NCI-H1092 (cell line): Measurements from ENCODE around the gene SLC6A4.
"Not testable (repeated sequence)": the region's sequence is repeated elsewhere in the genome, so short reads cannot be mapped to it uniquely, and the experiment has no call there.

ENCODE experiments used
- DNase-seq: peaks from one replicate; lab custom pipeline; 2025; lab: John Stamatoyannopoulos, UW

The SLC6A4 gene

GRCh38 chr17:30219315-30219714 lies 16.2 kb downstream of the SLC6A4 start:
- DNase-seq: no peak

GRCh38 chr17:30218799-30219198 lies 16.7 kb downstream of the SLC6A4 start:
- DNase-seq: no peak

- no peak for DNase-seq
Measured at GRCh38 chr17:30217746-30218245, 17.7 kb downstream of the SLC6A4 start.

- no peak for DNase-seq
Measured at GRCh38 chr17:30217054-30217453, 18.4 kb downstream of the SLC6A4 start.

- no peak for DNase-seq
Measured at GRCh38 chr17:30212750-30213149, 22.7 kb downstream of the SLC6A4 start.

- DNase-seq: no peak
Measured at GRCh38 chr17:30211371-30211770, 24.1 kb downstream of the SLC6A4 start.

GRCh38 chr17:30210901-30211300 lies 24.6 kb downstream of the SLC6A4 start:
- no peak for DNase-seq

- DNase-seq: no peak
Measured at GRCh38 chr17:30210366-30210765, 25.1 kb downstream of the SLC6A4 start.

GRCh38 chr17:30209930-30210329 lies 25.6 kb downstream of the SLC6A4 start:
- DNase-seq: no peak

GRCh38 chr17:30208214-30208613 lies 27.3 kb downstream of the SLC6A4 start:
- DNase-seq: no peak

GRCh38 chr17:30207655-30208054 lies 27.8 kb downstream of the SLC6A4 start:
- no peak for DNase-seq

GRCh38 chr17:30203471-30203981 lies 32.0 kb downstream of the SLC6A4 start:
- DNase-seq: no peak

- not testable (repeated sequence) for DNase-seq
Measured at GRCh38 chr17:30200656-30201055, 34.8 kb downstream of the SLC6A4 start.

- no peak for DNase-seq
Measured at GRCh38 chr17:30200106-30200505, 35.4 kb downstream of the SLC6A4 start.

- DNase-seq: no peak
Measured at GRCh38 chr17:30199600-30199999, 35.9 kb downstream of the SLC6A4 start.

GRCh38 chr17:30197416-30197815 lies 38.1 kb downstream of the SLC6A4 start:
- no peak for DNase-seq

- DNase-seq: no peak
Measured at GRCh38 chr17:30196504-30196903, 39.0 kb downstream of the SLC6A4 start.

GRCh38 chr17:30191072-30191471 lies 44.4 kb downstream of the SLC6A4 start:
- DNase-seq: no peak

GRCh38 chr17:30188211-30188939 lies 47.1 kb downstream of the SLC6A4 start:
- DNase-seq: no peak

- no peak for DNase-seq
Measured at GRCh38 chr17:30187573-30187972, 47.9 kb downstream of the SLC6A4 start.

GRCh38 chr17:30186761-30187160 lies 48.7 kb downstream of the SLC6A4 start:
- DNase-seq: no peak

- DNase-seq: no peak
Measured at GRCh38 chr17:30176855-30177254, 58.6 kb downstream of the SLC6A4 start.

- no peak for DNase-seq
Measured at GRCh38 chr17:30174556-30174955, 60.9 kb downstream of the SLC6A4 start.

- DNase-seq: no peak
Measured at GRCh38 chr17:30173649-30174048, 61.8 kb downstream of the SLC6A4 start.
